GM19467 (cell line): ENCODE measurements around the gene PTPRK.

Source experiments
- ATAC-seq: cut with Tn5 transposase; IDR thresholded peaks from one replicate; pipeline ENCODE4 v1.9.1; 2021; ENCODE audit warnings: mild to moderate bottlenecking, moderate library complexity; ENCODE audit not compliant: unreplicated experiment

The PTPRK gene

GRCh38 chr6:128156321-128157111 lies 363.9 kb downstream of the PTPRK start:
- ATAC-seq, result no peak

- ATAC-seq, result no peak
Observed at GRCh38 chr6:128155826-128156225, 364.6 kb downstream of the PTPRK start.

GRCh38 chr6:128152551-128152950 lies 367.8 kb downstream of the PTPRK start:
- ATAC-seq, result no peak

GRCh38 chr6:128150376-128150775 lies 370.0 kb downstream of the PTPRK start:
- no peak for ATAC-seq

GRCh38 chr6:128149796-128150195 lies 370.6 kb downstream of the PTPRK start:
- no peak for ATAC-seq

- no peak for ATAC-seq
Observed at GRCh38 chr6:128144320-128144719, 376.1 kb downstream of the PTPRK start.

GRCh38 chr6:128141932-128142331 lies 378.5 kb downstream of the PTPRK start:
- no peak for ATAC-seq

- no peak for ATAC-seq
Observed at GRCh38 chr6:128139519-128139918, 380.9 kb downstream of the PTPRK start.

GRCh38 chr6:128138694-128139093 lies 381.7 kb downstream of the PTPRK start:
- no peak for ATAC-seq

- ATAC-seq, result no peak
Observed at GRCh38 chr6:128135325-128135724, 385.1 kb downstream of the PTPRK start.

- ATAC-seq, result no peak
Observed at GRCh38 chr6:128131566-128131965, 388.8 kb downstream of the PTPRK start.

GRCh38 chr6:128131036-128131435 lies 389.4 kb downstream of the PTPRK start:
- no peak for ATAC-seq

- no peak for ATAC-seq
Observed at GRCh38 chr6:128129679-128130078, 390.7 kb downstream of the PTPRK start.

- ATAC-seq, result no peak
Observed at GRCh38 chr6:128127650-128128049, 392.7 kb downstream of the PTPRK start.

- ATAC-seq, result no peak
Observed at GRCh38 chr6:128124713-128125112, 395.7 kb downstream of the PTPRK start.

GRCh38 chr6:128121610-128122009 lies 398.8 kb downstream of the PTPRK start:
- ATAC-seq, result no peak

GRCh38 chr6:128121190-128121589 lies 399.2 kb downstream of the PTPRK start:
- ATAC-seq, result no peak

- ATAC-seq, result no peak
Observed at GRCh38 chr6:128118401-128118800, 402.0 kb downstream of the PTPRK start.

- no peak for ATAC-seq
Observed at GRCh38 chr6:128117916-128118315, 402.5 kb downstream of the PTPRK start.

- ATAC-seq, result no peak
Observed at GRCh38 chr6:128114164-128114563, 406.2 kb downstream of the PTPRK start.

- no peak for ATAC-seq
Observed at GRCh38 chr6:128112494-128112893, 407.9 kb downstream of the PTPRK start.

- ATAC-seq, result no peak
Observed at GRCh38 chr6:128111096-128111495, 409.3 kb downstream of the PTPRK start.

GRCh38 chr6:128107682-128108081 lies 412.7 kb downstream of the PTPRK start:
- no peak for ATAC-seq
